ENCODE measurements around the gene PPIL4. TPM values are rescaled to one million over a fixed set of nuclear protein-coding genes. Genes with fewer than 3 reads are reported as not detected.

The PPIL4 gene
- total RNA-seq, 2 experiments from 2014 or later, result 51.8 to 53.5 TPM

DNA sequence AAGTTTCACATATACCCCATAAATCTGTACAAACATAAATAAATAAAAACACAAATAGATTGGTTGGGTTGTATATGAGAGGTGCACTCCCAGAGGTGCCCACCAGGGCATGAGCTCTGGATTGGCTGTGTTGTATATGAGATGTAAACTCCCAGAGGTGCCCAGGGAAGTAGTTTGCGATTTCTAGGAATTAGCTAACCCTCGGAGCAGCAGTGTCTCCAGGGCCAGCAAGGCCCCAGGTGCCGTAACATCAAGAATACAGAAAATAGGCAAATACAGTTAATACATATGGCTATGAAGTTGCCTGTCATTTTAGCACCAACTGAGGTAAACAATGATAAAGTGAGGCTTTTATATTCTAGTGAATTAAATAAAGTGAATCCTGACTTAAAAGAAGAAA, 14.9 kb upstream of the PPIL4 start:
- no peaks in the 10 kb centered on the region for H3K9me3 Mint-ChIP-seq
- peaks cover 6% of the 10 kb centered on the region for H3K4me1 ChIP-seq (ENCODE audit: insufficient read depth, low read length)
- peak overlapping the region; percentile 30 for H3K4me3 Mint-ChIP-seq
- H3K36me3 Mint-ChIP-seq (ENCODE audit: low read depth), result peaks cover 4% of the 10 kb centered on the region
- H3K27me3 Mint-ChIP-seq, result peaks cover 7% of the 10 kb centered on the region
- H3K4me1 Mint-ChIP-seq (ENCODE audit: low read depth), result peaks cover 6% of the 10 kb centered on the region
- no peak overlapping the region for H3K27ac Mint-ChIP-seq
- POLR2A ChIA-PET, result no interaction called here
- H3K4me3 ChIP-seq (ENCODE audit: low read length), result no peak overlapping the region
- CTCF ChIA-PET, result interaction anchor here (0.6 to 7.6 kb wide), 3 partner anchors 14 to 41 kb away, joined by 4 to 65 read pairs (median 5); partner anchors contain the start of gene PPIL4
- H3K27me3 ChIP-seq (ENCODE audit: control insufficient read depth in 1 of 2, insufficient read depth in 2 of 2, low read length in 2 of 2), result no peaks in the 10 kb centered on the region
- TF ChIP-seq, protein P1, sequence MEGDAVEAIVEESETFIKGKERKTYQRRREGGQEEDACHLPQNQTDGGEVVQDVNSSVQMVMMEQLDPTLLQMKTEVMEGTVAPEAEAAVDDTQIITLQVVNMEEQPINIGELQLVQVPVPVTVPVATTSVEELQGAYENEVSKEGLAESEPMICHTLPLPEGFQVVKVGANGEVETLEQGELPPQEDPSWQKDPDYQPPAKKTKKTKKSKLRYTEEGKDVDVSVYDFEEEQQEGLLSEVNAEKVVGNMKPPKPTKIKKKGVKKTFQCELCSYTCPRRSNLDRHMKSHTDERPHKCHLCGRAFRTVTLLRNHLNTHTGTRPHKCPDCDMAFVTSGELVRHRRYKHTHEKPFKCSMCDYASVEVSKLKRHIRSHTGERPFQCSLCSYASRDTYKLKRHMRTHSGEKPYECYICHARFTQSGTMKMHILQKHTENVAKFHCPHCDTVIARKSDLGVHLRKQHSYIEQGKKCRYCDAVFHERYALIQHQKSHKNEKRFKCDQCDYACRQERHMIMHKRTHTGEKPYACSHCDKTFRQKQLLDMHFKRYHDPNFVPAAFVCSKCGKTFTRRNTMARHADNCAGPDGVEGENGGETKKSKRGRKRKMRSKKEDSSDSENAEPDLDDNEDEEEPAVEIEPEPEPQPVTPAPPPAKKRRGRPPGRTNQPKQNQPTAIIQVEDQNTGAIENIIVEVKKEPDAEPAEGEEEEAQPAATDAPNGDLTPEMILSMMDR (IDR thresholded peaks at IDR 0.05), result peak; percentile 49
- no peaks in the 10 kb centered on the region for H3K36me3 ChIP-seq (ENCODE audit: insufficient read depth, low read length)
- peak in 6 of 14 experiments; percentile 3 to 47 (median 8) for DNase-seq
- peak; percentile 18 for ATAC-seq (ENCODE audit: poor library complexity)
- intact Hi-C loops (cut with DNase I, micrococcal nuclease), result loop anchor here in 1 of 2 experiments (10.0 kb wide), 1 partner anchor 444 kb away; no protein-coding TSS in a partner anchor
- H3K27ac ChIP-seq (ENCODE audit: low read depth in 1 of 2, low read length in 2 of 2), result no peak overlapping the region
- H3K9me3 ChIP-seq (ENCODE audit: control insufficient read depth in 1 of 2, insufficient read depth in 1 of 2, low read length in 2 of 2), result no peaks in the 10 kb centered on the region

DNA sequence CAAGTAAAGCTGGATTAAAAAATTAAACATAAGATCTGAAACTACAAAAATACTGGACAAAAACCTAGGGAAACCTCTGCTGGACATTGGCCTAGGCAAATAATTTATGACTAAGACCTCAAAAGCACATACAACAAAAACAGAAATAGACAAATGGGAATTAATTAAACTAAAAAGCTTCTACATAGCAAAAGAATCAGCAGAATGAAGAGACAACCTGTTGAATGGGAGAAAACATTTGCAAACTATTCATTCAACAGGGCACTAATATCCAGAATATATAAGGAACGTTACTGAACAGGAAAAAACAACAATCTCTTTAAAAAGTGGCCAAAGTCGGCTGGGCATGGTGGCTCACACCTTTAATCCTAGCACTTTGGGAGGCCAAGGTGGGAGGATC, 13.5 kb upstream of the PPIL4 start:
- Mint-ChIP-seq H3K27me3 (peaks cover 16% of the 10 kb centered on the region), H3K4me3 (no peak overlapping the region), H3K36me3 (ENCODE audit: low read depth) (no peaks in the 10 kb centered on the region), H3K27ac (no peak overlapping the region), H3K4me1 (ENCODE audit: low read depth) (no peaks in the 10 kb centered on the region), H3K9me3 (no peaks in the 10 kb centered on the region)
- H3K27ac ChIP-seq (ENCODE audit: low read depth in 1 of 2, low read length in 2 of 2), result no peak overlapping the region
- no peaks in the 10 kb centered on the region for H3K4me1 ChIP-seq (ENCODE audit: insufficient read depth, low read length)
- H3K9me3 ChIP-seq (ENCODE audit: control insufficient read depth in 1 of 2, insufficient read depth in 1 of 2, low read length in 2 of 2), result no peaks in the 10 kb centered on the region
- TF ChIP-seq, protein P1 (IDR thresholded peaks at IDR 0.05), result no peak
- no peaks in the 10 kb centered on the region for H3K27me3 ChIP-seq (ENCODE audit: control insufficient read depth in 1 of 2, insufficient read depth in 2 of 2, low read length in 2 of 2)
- no peak for ATAC-seq (ENCODE audit: poor library complexity)
- POLR2A ChIA-PET, result no interaction called here
- no peak overlapping the region for H3K4me3 ChIP-seq (ENCODE audit: low read length)
- H3K36me3 ChIP-seq (ENCODE audit: insufficient read depth, low read length), result no peaks in the 10 kb centered on the region
- CTCF ChIA-PET, result no interaction called here
- DNase-seq, result no peak
- intact Hi-C loops (cut with DNase I, micrococcal nuclease), result no loop called here

DNA sequence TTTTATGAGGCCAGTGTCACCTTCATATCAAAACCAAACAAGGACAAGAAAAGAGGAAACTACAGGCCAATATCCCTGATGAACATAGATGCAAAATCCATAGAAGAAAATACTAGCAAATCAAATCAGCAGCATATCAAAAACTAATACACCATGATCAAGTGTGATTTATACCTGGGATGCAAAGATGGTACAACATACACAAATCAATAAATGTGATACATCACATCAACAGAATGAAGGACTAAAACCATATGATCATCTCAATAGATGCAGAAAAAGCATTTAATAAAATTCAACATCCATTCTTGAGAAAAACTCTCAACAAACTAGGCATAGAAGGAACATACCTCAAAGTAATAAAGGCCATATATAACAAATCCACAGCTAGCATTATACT, 12.2 kb upstream of the PPIL4 start:
- Histone ChIP-seq H3K4me1 (ENCODE audit: insufficient read depth, low read length) (no peaks in the 10 kb centered on the region), H3K9me3 (ENCODE audit: control insufficient read depth in 1 of 2, insufficient read depth in 1 of 2, low read length in 2 of 2) (no peaks in the 10 kb centered on the region), H3K4me3 (ENCODE audit: low read length) (no peak overlapping the region), H3K27me3 (ENCODE audit: control insufficient read depth in 1 of 2, insufficient read depth in 2 of 2, low read length in 2 of 2) (no peaks in the 10 kb centered on the region), H3K27ac (ENCODE audit: low read depth in 1 of 2, low read length in 2 of 2) (no peak overlapping the region), H3K36me3 (ENCODE audit: insufficient read depth, low read length) (no peaks in the 10 kb centered on the region)
- intact Hi-C loops (cut with DNase I, micrococcal nuclease), result no loop called here
- H3K36me3 Mint-ChIP-seq (ENCODE audit: low read depth), result no peaks in the 10 kb centered on the region
- H3K4me3 Mint-ChIP-seq, result no peak overlapping the region
- ATAC-seq (ENCODE audit: poor library complexity) (no peak), DNase-seq (no peak)
- ChIA-PET CTCF (no interaction called here), POLR2A (no interaction called here)
- TF ChIP-seq, protein P1 (IDR thresholded peaks at IDR 0.05), result no peak
- H3K27me3 Mint-ChIP-seq, result peaks cover 26% of the 10 kb centered on the region
- no peaks in the 10 kb centered on the region for H3K4me1 Mint-ChIP-seq (ENCODE audit: low read depth)
- no peak overlapping the region for H3K27ac Mint-ChIP-seq
- no peaks in the 10 kb centered on the region for H3K9me3 Mint-ChIP-seq

All from CD4-positive, alpha-beta T cell (primary cell).